HT1080 (cell line): ENCODE results near the gene COQ8B. TPM values are rescaled to one million over a fixed set of nuclear protein-coding genes. Genes with fewer than 3 reads are reported as not detected.
"Not testable (repeated sequence)": the region's sequence is repeated elsewhere in the genome, so short reads cannot be mapped to it uniquely, and the experiment has no call there.

ENCODE experiments used
- DNase-seq: peaks from one replicate; pipeline ENCODE4 v3.0.0-alpha.2; 2015; ENCODE audit warnings: low read depth
- total RNA-seq: library from RNA; depleted of rRNA; stranded (reverse); fragments of >200 nt; shearing (Covaris generic); gene quantifications from 2 replicates; pipeline ENCODE4 v1.2.3, GENCODE V29; 2014

COQ8B gene
- total RNA-seq, 1 experiment from 2014 or later: 16.7 TPM

DNA sequence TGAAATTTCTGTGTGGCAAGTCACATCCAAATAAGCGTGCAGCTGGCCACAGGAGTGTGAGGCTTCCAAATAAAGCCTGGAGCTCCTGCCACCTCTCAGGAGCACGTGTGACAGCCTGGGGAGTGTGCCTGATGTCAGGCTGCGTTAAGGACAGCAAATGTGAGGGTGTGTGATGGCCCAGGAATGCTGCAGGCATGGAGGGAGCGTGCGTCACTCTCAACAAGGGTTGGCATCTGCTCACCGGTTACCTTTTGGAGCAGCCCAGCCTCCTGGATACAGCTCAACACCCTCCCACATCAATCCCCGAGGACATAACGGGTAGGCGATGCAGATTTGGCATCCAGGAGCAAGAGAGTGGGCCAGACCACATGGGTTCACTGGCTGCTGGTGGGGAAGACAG, 45.3 kb downstream of the COQ8B start:
- no peak for DNase-seq

DNA sequence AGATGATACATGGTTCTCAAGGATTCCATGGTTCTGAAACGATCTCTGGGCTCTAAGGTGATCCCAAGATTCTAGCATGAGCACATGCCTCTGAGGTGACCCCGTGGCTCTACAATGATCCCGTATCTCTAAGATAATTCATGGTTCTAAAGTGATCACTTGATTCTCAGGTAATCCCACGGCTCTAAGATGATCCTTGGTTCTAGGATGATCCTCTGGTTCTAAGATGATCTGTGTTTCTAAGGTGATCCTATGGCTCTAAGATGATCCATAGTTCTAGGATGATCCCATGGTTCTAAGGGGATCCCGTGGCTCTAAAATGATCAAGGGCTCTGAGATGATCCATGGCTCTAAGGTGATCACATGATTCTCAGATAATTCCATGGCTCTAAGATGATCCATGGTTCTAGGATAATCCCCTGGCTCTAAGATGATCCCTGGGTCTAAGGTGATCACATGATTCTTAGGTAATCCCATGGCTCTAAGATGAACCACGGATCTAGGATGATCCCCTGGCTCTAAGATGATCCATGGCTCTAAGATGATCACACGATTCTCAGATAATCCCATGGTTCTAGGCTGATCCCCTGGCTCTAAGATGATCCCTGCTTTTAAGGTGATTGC, 47.6 kb downstream of the COQ8B start:
- no peak for DNase-seq

DNA sequence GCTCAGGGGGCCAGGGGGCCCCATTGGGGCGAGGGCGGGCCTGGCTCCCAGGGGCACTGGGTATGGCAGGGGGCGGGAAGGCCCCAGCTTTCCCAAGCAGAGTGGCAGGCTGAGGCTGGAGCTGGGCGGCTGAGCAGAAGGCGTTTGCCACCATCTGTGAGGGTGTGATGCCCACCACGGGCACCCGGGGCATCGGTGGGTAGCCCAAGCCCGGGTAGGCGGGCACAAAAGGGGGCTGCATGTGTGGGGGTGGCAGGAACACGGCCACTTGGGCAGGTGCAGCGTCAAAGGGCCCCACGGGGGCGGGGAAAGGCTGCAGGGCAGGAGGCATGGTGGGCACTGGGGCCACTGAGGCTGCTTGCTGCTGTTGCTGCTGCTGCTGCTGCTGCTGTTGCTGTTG, 49.1 kb downstream of the COQ8B start:
- no peak for DNase-seq

DNA sequence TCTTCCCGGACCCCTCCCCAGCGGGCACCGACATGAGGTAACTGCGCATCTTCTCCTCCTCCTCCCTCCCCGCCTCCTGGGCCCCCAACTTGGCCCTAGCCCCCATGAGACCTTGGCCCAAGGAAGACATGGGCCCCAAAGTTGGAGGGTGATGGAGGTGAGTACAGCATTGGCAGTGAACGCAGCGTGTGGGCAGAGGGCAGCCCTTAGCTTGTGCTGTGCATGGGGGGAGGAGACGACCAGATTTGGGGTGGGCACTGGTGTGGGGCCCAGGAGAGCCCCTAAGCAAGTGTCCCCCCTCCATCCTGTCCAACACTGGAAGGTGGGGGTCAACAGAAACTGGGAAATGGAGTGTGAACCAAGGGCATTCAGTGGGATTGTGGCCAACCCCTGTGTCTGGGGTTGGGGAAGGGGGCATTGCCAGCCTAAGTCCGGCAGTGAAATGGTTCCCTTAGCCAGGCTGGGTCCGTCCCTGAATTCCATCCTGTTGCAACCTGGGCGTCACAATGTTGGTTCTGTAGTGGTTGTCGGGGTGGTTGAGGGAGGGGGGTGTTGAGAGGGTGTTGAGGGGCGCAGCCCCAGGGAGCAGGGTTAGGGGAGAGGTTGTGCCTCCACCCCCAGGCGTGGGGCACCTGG, 49.8 kb downstream of the COQ8B start:
- DNase-seq: no peak

DNA sequence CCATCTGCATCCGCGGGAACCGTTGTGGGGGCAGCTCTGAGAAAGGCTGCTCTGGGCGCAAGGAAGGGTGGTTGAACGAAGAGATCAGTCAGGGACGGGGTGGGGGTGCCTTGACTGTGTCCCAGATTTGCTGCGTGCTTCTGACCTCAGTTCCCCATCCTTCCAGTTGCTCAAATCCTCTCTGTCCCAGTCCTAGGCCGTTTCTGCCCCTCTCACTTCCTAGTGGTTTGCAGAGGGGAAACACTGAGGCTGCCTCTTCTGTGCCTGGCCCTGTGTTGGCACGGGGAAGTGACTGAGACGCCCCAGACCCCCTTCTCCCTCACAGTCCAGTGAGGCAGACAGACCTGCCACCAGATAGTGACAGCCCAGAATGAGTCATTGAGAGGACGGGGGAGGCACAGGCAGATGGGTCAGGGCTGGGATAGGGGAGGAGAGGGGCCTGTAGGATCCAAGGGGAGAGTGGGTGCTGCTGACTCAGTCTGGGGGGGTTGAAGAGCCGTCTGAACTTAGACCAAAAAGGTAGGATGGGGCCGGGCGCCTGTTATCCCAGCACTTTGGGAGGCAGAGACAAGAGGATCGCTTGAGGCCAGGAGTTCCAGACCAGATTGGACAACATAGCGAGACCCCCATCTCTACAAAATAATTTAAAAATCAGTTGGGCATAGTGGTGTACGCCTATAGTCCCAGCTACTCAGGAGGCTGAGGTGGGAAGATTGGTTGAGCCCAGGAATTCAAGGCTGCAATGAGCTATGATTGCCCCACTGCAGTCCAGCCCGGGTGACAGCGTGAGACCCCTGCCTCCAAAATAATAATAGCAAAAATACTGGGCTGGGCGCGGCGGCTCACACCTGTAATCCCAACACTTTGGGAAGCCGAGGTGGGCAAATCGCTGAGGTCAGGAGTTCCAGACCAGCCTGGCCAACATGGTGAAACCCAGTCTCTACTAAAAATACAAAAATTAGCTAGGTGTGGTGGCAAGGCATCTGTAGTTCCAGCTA, 52.7 kb downstream of the COQ8B start:
- no peak for DNase-seq

DNA sequence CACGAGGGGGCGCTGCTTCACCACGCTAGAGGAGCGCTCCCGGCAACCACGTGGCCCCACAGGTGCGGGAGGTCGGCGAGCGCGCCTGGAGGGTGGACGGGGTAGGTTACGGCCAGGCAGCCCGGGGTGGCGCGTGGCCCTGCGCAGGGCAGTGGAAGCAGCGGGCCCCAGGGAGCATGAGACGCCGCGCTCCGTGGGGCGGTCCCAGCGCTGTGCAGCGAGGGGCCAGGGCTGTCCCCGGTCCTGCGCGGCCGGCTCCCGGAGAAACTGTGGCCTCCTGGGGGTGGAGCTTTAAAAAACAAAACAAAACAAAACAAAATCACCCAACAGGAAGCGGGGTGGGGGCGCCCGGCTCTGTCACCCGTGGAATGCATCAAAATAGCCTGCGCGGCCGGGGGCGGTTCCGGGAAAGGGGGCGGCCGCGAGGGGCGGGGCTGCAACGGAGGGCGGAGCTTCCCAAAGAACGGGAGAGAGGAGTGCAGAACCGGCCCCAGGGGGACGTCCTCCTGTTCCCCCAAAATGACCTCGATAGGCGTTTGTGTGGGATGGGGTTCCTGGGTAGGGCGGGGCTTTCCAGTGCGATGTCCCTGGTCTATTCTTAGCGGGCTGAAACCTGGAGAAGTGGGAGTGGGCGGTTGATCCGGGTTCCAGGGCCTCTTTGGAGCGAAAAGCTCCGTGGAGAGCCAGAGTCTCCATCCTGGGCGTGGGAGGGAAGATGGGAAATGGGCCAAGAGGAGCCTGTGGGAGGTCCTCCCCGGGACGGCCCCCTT, 53.6 kb downstream of the COQ8B start:
- peak; percentile 81 for DNase-seq

DNA sequence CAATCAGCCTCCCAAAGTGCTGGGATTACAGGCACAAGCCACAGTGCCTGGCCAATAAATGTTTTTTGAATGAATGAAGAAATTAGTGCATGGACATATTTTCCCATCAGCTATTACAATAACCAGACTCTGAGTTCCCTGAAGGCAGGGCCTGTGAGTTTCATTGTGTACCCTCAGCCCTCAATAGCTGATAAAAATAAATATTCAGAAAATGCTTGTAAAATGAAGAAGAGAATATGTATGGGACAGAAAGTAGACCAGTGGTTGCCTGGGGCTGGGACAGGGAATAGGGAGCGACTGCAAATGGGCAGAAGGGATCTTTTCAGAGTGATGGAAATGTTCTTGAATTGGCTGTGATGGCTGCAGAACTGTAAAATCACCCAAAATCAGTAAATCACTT, 55.1 kb downstream of the COQ8B start:
- no peak for DNase-seq

DNA sequence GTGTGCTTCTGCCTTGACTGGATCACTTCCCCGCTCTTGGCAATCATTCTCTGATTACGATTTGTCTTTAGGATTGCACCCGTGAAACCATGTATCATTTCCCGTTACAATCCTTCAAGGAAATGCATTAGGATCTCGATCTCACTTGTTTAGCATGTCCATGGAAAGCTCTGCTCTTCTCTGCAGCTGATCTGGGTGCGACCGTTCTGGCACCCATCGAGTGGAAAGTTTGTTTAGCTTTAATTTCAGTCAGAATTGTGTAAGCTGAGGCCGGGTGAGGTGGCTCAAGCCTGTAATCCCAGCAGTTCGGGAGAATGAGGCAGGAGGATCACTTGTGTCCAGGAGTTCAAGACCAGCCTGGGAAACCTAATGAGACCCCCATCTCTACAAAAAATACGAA, 57.1 kb downstream of the COQ8B start:
- DNase-seq: no peak

DNA sequence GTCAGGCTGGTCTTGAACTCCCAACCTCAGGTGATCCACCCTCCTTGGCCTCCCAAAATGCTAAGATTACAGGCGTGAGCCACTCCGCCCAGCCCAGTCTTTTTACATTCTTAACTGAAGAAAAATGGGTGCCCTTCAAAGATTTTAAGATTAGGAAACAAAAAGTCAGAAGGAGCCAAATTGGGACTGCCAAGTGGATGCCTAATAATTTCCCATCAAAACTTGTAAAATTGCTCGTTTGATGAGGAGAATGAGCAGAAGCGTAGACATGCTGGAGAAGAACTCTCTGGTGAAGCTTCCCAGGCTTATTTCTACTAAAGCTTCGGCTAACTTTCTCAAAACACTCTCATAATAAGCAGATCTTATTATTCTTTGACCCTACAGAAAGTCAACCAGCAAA, 57.6 kb downstream of the COQ8B start:
- no peak for DNase-seq

DNA sequence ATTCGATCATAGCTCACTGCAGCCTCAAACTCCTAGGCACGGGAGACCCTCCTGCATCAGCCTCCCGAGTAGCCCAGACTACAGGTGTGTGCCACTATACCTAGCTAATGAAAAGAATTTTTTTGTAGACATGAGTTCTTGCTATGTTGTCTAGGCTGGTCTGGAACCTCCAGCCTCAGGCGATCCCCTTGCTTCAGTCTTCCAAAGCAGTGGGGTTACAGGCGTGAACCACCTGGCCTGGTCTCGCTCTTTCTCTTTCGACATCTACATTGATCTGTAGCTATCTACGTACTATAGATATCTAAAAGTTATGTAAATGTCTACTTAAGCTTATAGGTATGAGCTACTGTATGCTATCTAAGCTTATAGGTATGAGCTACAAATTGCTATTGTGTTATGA, 58.7 kb downstream of the COQ8B start:
- no peak for DNase-seq

DNA sequence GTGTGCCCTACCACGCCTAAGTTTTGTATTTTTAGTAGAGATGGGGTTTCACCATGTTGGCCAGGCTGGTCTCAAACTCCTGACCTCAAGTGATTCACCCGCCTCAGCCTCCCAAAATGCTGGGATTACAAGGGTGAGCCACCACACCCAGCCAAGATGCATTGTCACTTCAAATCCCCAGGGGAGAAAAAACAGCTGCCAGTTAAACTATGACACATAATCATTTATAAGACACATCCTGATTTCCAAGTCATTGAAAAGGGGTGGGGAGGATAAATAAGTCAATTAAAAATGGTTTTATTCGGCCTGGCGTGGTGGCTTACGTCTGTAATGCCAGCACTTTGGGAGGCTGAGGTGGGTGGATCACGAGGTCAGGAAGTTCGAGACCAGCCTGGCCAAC, 61.0 kb downstream of the COQ8B start:
- not testable (repeated sequence) for DNase-seq

DNA sequence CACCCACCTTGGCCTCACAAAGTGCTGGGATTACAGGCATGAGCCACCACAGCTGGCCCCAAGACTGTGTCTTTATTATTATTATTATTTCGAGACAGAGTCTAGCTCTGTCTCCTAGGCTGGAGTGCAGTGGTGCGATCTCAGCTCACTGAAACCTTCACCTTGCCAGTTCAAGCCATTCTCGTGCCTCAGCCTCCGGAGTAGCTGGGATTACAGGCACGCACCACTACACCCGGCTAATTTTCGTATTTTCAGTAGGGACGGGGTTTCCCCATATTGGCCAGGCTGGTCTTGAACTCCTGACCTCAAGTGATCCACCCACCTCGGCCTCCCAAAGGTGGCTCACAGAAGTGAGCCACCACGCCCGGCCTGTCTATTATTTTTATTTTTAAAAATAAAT, 64.4 kb downstream of the COQ8B start:
- not testable (repeated sequence) for DNase-seq

DNA sequence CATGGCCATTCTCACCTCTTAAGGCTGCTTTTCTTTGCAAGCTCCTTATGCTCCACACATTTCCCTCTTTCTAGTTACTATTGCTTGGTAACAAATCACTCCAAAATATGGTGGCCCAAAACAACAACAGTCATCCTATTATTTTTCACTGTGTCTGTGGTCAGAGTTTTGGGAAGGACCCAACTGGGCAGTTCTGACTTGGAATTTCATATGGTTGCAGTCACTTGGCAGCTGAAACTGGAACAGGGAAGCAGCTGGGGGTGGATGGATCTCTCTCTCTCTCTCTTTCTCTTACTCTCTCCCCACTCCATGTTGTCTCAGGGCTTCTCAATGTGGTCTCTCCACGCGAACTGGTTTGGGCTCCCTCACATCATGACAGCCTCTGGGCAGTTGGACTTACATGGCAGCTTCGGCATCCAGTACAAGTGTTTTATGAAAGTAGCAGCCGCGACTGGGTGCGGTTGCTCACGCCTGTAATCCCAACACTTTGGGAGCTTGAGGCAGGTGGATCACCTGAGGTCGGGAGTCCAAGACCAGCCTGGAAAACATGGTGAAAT, 65.9 kb downstream of the COQ8B start:
- DNase-seq: no peak

DNA sequence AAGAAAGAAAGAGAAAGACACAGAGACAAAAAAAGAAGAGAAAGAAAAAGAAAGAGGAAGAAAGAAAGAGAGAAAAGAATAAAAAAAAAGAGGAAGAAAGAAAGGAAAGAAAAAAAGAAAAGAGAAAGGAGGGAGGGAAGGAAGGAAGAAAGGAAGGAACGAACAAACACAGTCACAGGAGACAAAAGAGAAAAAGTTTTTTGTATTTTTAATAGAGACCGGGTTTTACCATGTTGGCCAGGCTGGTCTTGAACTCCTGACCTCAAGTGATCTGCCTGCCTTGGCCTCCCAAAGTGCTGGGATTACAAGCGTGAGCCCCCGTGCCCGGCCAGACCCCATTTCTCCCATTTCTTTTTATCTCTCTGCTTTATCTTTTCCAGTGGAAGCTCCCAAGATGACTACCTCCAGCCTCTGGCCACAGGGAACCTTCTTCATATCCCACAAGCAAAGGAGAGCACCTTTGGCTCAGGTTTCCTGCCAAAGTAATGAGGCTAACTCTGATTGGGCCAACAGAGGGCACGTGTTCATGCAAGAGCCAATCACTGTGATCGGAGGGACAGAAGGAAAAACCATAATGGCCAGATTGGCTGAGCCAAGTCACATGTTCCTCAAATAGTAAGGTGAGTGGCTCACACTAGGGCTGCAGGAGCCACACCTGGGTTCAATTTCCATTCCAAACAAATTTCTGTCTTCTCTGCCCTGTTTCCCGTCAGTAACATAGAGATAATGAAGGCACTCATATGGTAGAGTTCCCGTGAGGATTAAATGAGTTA, 66.6 kb downstream of the COQ8B start:
- DNase-seq: not testable (repeated sequence)

DNA sequence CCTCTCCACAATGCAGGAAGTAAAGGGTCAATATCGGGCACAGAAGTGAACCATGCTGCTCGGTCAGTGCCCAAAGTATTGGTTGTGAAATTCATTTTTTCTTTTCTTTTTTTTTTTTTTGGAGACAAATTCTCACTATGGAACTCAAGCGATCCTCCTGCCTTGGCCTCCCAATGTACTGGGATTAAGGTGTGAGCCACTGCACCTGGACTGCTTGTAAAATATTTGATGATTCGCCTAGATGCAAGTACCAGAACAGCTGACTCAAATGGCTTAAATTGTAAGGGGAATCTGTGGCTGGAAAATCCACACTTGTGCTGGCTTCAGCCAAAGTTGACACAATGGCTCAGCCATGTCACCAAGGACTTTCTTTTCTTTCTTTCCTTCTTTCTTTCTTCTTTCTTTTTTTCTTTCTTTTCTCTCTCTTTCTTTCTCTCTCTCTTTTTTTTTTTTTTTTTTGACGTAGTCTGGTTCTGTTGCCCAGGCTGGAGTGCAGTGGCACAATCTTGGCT, 69.9 kb downstream of the COQ8B start:
- DNase-seq: no peak

DNA sequence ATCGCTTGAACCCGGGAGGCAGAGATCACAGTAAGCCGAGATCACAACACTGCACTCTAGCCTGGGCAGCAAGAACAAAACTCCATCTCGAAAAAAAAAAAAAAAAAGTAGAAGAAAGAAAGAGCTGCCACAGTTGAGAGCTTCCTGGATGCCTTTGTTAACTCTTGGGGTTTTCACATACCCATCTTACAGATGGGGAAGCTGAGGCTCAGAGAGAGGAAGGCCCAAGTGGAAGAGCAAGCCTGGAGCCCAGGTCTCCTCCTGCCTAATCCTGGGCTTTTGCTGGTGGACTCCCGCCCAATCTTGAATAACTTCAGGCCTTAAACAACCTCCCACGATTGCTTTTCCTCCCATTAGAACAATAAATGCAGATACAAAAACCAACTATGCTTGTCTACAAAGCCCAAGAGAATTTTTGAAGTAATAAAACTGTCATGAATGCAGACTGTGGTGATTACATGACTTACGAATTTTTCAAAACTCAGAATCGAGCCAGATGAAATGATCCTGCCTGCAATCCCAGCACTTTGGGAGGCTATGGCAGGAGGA, 73.9 kb downstream of the COQ8B start:
- no peak for DNase-seq

DNA sequence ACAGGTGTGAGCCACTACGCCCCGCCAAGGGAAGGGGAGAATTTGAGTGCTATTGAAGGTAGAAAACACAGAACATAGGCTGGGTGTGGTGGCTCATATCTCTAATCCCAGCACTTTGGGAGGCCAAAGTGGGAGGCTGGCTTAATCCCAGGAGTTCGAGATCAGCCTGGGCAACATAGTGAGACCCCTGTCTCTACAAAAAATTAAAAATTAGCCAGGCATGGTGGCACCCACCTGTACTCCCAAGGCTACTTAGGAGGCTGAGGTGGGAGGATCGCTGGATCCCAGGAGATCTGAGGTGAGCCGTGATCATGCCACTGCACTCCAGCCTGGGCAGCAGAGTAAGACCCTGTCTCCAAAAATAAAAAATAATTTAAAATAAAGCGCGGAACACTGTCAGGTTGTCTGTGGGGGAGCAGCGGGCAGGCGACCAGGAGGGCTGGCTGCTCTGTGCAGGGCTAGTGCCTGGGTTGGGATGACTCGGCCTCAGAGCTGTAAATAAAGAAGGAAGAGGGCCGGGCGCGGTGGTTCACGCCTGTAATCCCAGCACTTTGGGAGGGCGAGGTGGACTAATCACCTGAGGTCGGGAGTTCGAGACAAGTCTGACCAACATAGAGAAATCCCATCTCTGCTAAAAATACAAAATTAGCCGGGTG, 74.5 kb downstream of the COQ8B start:
- DNase-seq: no peak
